Fibroblast of skin of left quadriceps (primary cell): ENCODE results near the gene ZNF385B.
"Not testable (repeated sequence)": the region's sequence is repeated elsewhere in the genome, so short reads cannot be mapped to it uniquely, and the experiment has no call there.

ENCODE experiments used
- DNase-seq, 2 experiments: peaks; one replicate each; pipeline ENCODE4 v3.0.0-alpha.2; 2013; ENCODE audit warnings: low read depth in 2 of 2

The ZNF385B gene

GRCh38 chr2:179802051-179802882, 59.1 kb downstream of the ZNF385B start:
- DNase-seq = no peak

- DNase-seq = no peak
Measured at GRCh38 chr2:179800776-179801175, 60.6 kb downstream of the ZNF385B start.

- DNase-seq = no peak
Measured at GRCh38 chr2:179796213-179797007, 65.0 kb downstream of the ZNF385B start.

- no peak for DNase-seq
Measured at GRCh38 chr2:179793902-179794301, 67.5 kb downstream of the ZNF385B start.

- no peak for DNase-seq
Measured at GRCh38 chr2:179793238-179793637, 68.2 kb downstream of the ZNF385B start.

GRCh38 chr2:179790235-179791217, 70.9 kb downstream of the ZNF385B start:
- no peak for DNase-seq

- no peak for DNase-seq
Measured at GRCh38 chr2:179788104-179788503, 73.3 kb downstream of the ZNF385B start.

GRCh38 chr2:179787601-179788000, 73.8 kb downstream of the ZNF385B start:
- no peak for DNase-seq

GRCh38 chr2:179785902-179786301, 75.5 kb downstream of the ZNF385B start:
- DNase-seq = no peak

GRCh38 chr2:179782346-179782745, 79.1 kb downstream of the ZNF385B start:
- DNase-seq = not testable (repeated sequence)

- no peak for DNase-seq
Measured at GRCh38 chr2:179773986-179774385, 87.4 kb downstream of the ZNF385B start.

- DNase-seq = no peak
Measured at GRCh38 chr2:179772346-179772745, 89.1 kb downstream of the ZNF385B start.

GRCh38 chr2:179771791-179772190, 89.6 kb downstream of the ZNF385B start:
- DNase-seq = no peak

GRCh38 chr2:179770029-179770428, 91.4 kb downstream of the ZNF385B start:
- no peak for DNase-seq

GRCh38 chr2:179769323-179769722, 92.1 kb downstream of the ZNF385B start:
- DNase-seq = no peak

- DNase-seq = no peak
Measured at GRCh38 chr2:179768765-179769164, 92.6 kb downstream of the ZNF385B start.

GRCh38 chr2:179765666-179766065, 95.7 kb downstream of the ZNF385B start:
- DNase-seq = no peak

- DNase-seq = no peak
Measured at GRCh38 chr2:179764710-179765109, 96.7 kb downstream of the ZNF385B start.

- no peak for DNase-seq
Measured at GRCh38 chr2:179758636-179759035, 102.8 kb downstream of the ZNF385B start.

- DNase-seq = no peak
Measured at GRCh38 chr2:179751163-179751809, 110.1 kb downstream of the ZNF385B start.

- DNase-seq = no peak
Measured at GRCh38 chr2:179749210-179749609, 112.2 kb downstream of the ZNF385B start.
